DND-41 (cell line): ENCODE results near the gene LY6G6C.

Experiments used
- CTCF ChIP-seq: IDR thresholded peaks from 2 replicates; pipeline ENCODE4 v1.5.1; 2012; ENCODE audit warnings: borderline replicate concordance, low read length, moderate library complexity, mild to moderate bottlenecking; ENCODE audit not compliant: poor library complexity, severe bottlenecking; ENCODE audit errors: extremely low read depth
- EZH2 ChIP-seq: IDR thresholded peaks from 3 replicates; pipeline ENCODE4 v1.6.1; 2012; ENCODE audit warnings: borderline replicate concordance, low read depth, mild to moderate bottlenecking, moderate library complexity, low read length, inconsistent platforms; ENCODE audit not compliant: severe bottlenecking

- TF ChIP-seq CTCF (no peak), EZH2 (no peak)
Observed at GRCh38 chr6:31760790-31761189, 39.2 kb upstream of the LY6G6C start.
